WERI-Rb-1 (cell line): ENCODE measurements around the gene CTTNBP2.

Source experiments
- DNase-seq: peaks from one replicate; pipeline ENCODE4 v3.0.0-alpha.2; 2020
- H3K27ac ChIP-seq: fragments of 250-450 bp; sonication (Bioruptor Pico); 2 replicates; pipeline ENCODE4 v1.5.1; 2020; ENCODE audit warnings: mild to moderate bottlenecking, moderate library complexity
- H3K27me3 ChIP-seq: fragments of 250-450 bp; sonication (Bioruptor Pico); 2 replicates; pipeline ENCODE4 v1.5.1; 2021; ENCODE audit warnings: mild to moderate bottlenecking, low read depth, moderate library complexity; ENCODE audit not compliant: insufficient read depth, severe bottlenecking
- H3K36me3 ChIP-seq: fragments of 250-450 bp; sonication (Bioruptor Pico); 2 replicates; pipeline ENCODE4 v1.5.1; 2020; ENCODE audit warnings: mild to moderate bottlenecking, moderate library complexity
- H3K4me3 ChIP-seq: 2 replicates; pipeline ENCODE4 v1.5.1; 2011; ENCODE audit warnings: low read depth, mild to moderate bottlenecking, control low read depth, low read length
- H3K9me3 ChIP-seq: fragments of 250-450 bp; sonication (Bioruptor Pico); 2 replicates; pipeline ENCODE4 v1.5.1; 2021; ENCODE audit warnings: mild to moderate bottlenecking, moderate library complexity; ENCODE audit not compliant: severe bottlenecking
- CTCF ChIP-seq: IDR thresholded peaks from 2 replicates; pipeline ENCODE4 v1.5.1; 2011; ENCODE audit warnings: low read depth, mild to moderate bottlenecking, control low read depth, inconsistent platforms, low read length

The CTTNBP2 gene

GRCh38 chr7:117665368-117665767 lies 207.9 kb downstream of the CTTNBP2 start:
- Histone ChIP-seq H3K36me3 (no peaks in the 10 kb centered on the region), H3K27ac (no peak overlapping the region), H3K4me3 (no peak overlapping the region), H3K27me3 (peaks cover 26% of the 10 kb centered on the region), H3K9me3 (no peaks in the 10 kb centered on the region)
- TF ChIP-seq CTCF = no peak
- no peak for DNase-seq

- no peak for DNase-seq
- H3K27me3 ChIP-seq = peaks cover 17% of the 10 kb centered on the region
- H3K4me3 ChIP-seq = no peak overlapping the region
- no peak overlapping the region for H3K27ac ChIP-seq
- TF ChIP-seq CTCF = no peak
- H3K36me3 ChIP-seq = no peaks in the 10 kb centered on the region
- H3K9me3 ChIP-seq = no peaks in the 10 kb centered on the region
These were observed 209.2 kb downstream of the CTTNBP2 start for GRCh38 chr7:117664047-117664446.

GRCh38 chr7:117661328-117661727 lies 211.9 kb downstream of the CTTNBP2 start:
- H3K36me3 ChIP-seq = no peaks in the 10 kb centered on the region
- DNase-seq = no peak
- H3K4me3 ChIP-seq = no peak overlapping the region
- no peaks in the 10 kb centered on the region for H3K9me3 ChIP-seq
- no peak overlapping the region for H3K27ac ChIP-seq
- no peak for TF ChIP-seq CTCF
- H3K27me3 ChIP-seq = peaks cover 8% of the 10 kb centered on the region
